HepG2 (cell line): Measurements from ENCODE around the gene PRRC2A. TPM values are rescaled to one million over a fixed set of nuclear protein-coding genes. Genes with fewer than 3 reads are reported as not detected.
A peak's percentile ranks its signal among the peaks of the same experiment; 100 is the strongest.

Source experiments
- EZH2 ChIP-seq: conservative IDR thresholded peaks from 2 replicates; pipeline ENCODE4 v1.6.1; 2012; ENCODE audit warnings: mild to moderate bottlenecking, low read depth, low read length, moderate library complexity
- HINFP ChIP-seq: sonication (generic); formaldehyde crosslinking; IDR thresholded peaks from 2 replicates; pipeline ENCODE4 v1.4.0; 2020; ENCODE audit warnings: low read depth, mild to moderate bottlenecking, missing genetic modification reagents
- HMGXB3 ChIP-seq: sonication (generic); formaldehyde crosslinking; IDR thresholded peaks from 2 replicates; pipeline ENCODE4 v1.4.0; 2020; ENCODE audit warnings: missing genetic modification reagents, borderline replicate concordance
- KDM1A ChIP-seq: IDR thresholded peaks from 2 replicates; pipeline ENCODE4 v1.6.1; 2016; ENCODE audit warnings: missing compliant biosample characterization
- KLF15 ChIP-seq: sonication (generic); formaldehyde crosslinking; IDR thresholded peaks from 2 replicates; pipeline ENCODE4 v1.8.1; 2023; ENCODE audit warnings: borderline replicate concordance, mild to moderate bottlenecking, inconsistent platforms, missing genetic modification reagents, mixed read lengths
- NFIC ChIP-seq: IDR thresholded peaks from 2 replicates; pipeline ENCODE4 v1.6.1; 2012; ENCODE audit warnings: mild to moderate bottlenecking, low read length, inconsistent platforms
- SOX13 ChIP-seq, 3 experiments: fragments of 450-650 bp in 1 of 3; sonication (generic) in 1 of 3; formaldehyde crosslinking in 1 of 3; IDR thresholded peaks in 2 of 3; conservative IDR thresholded peaks in 1 of 3; 2 replicates each; pipeline versions ENCODE4 v1.5.0 to v1.6.1; 2016 to 2020; ENCODE audit warnings: antibody characterized with exemption in 1 of 3, mild to moderate bottlenecking in 1 of 3, missing compliant biosample characterization in 1 of 3, missing genetic modification reagents in 1 of 3, moderate library complexity in 1 of 3
- SRF ChIP-seq: IDR thresholded peaks from 2 replicates; pipeline ENCODE4 v1.6.1; 2011; ENCODE audit warnings: mild to moderate bottlenecking, low read depth, low read length, moderate library complexity
- TBX2 ChIP-seq: sonication (generic); formaldehyde crosslinking; IDR thresholded peaks from 2 replicates; pipeline ENCODE4 v1.5.0; 2020; ENCODE audit warnings: missing genetic modification reagents, mild to moderate bottlenecking, borderline replicate concordance
- TCF12 ChIP-seq, 2 experiments: fragments of 450-650 bp in 1 of 2; sonication (generic) in 1 of 2; formaldehyde crosslinking in 1 of 2; IDR thresholded peaks; 2 replicates each; pipeline versions ENCODE4 v1.6.1 to v1.8.0; 2017 to 2022; ENCODE audit warnings: antibody characterized with exemption in 1 of 2, mild to moderate bottlenecking in 1 of 2, missing genetic modification reagents in 1 of 2, moderate library complexity in 1 of 2
- ZBTB43 ChIP-seq: sonication (generic); formaldehyde crosslinking; conservative IDR thresholded peaks from 2 replicates; pipeline ENCODE4 v1.4.0; 2020; ENCODE audit warnings: missing genetic modification reagents
- ZNF703 ChIP-seq: sonication (generic); formaldehyde crosslinking; IDR thresholded peaks from 2 replicates; pipeline ENCODE4 v1.5.1; 2020; ENCODE audit warnings: missing genetic modification reagents, mild to moderate bottlenecking, moderate library complexity, borderline replicate concordance
- polyA plus RNA-seq, 8 experiments: library from polyadenylated mRNA; depleted of rRNA in 3 of 8; stranded (reverse) in 7 of 8; unstranded in 1 of 8; fragments of >200 nt; fragmentation: Illumina TruSeq in 4 of 8; extraction: Trizol in 4 of 8; gene quantifications; 2 replicates each; pipeline versions ENCODE4 v1.2.1 to v1.2.3, GENCODE V29; 2011 to 2016; ENCODE audit warnings: low read depth in 4 of 8, missing spikeins in 1 of 8, mixed read lengths in 1 of 8; ENCODE audit not compliant: insufficient read depth in 1 of 8
- total RNA-seq, 5 experiments: library from RNA; depleted of rRNA; stranded (reverse); fragments of >200 nt; fragmentation: Illumina TruSeq; extraction: Trizol; gene quantifications; 2 replicates each; pipeline ENCODE4 v1.2.3, GENCODE V29; 2016; ENCODE audit warnings: low read depth in 1 of 5
- TF ChIP-seq, protein P1 (sequence below): sonication (generic); formaldehyde crosslinking; IDR thresholded peaks from 2 replicates; pipeline ENCODE4 v1.8.0; 2022; ENCODE audit warnings: mild to moderate bottlenecking, missing genetic modification reagents
- TF ChIP-seq, protein P2 (sequence below): sonication (generic); formaldehyde crosslinking; IDR thresholded peaks from 2 replicates; pipeline ENCODE4 v1.4.0; 2020; ENCODE audit warnings: missing genetic modification reagents

Gene PRRC2A
- total and polyA plus RNA-seq, 2 of the 13 experiments (the other 11 are each of a cell fraction or from before 2014, with no cell fraction given), result 38.9 to 47.4 TPM

- TF ChIP-seq, protein P1, sequence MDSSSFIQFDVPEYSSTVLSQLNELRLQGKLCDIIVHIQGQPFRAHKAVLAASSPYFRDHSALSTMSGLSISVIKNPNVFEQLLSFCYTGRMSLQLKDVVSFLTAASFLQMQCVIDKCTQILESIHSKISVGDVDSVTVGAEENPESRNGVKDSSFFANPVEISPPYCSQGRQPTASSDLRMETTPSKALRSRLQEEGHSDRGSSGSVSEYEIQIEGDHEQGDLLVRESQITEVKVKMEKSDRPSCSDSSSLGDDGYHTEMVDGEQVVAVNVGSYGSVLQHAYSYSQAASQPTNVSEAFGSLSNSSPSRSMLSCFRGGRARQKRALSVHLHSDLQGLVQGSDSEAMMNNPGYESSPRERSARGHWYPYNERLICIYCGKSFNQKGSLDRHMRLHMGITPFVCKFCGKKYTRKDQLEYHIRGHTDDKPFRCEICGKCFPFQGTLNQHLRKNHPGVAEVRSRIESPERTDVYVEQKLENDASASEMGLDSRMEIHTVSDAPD (CRISPR knock-in tag), result no peak
- TF ChIP-seq HMGXB3 (CRISPR knock-in tag) (no peak), HINFP (CRISPR knock-in tag) (no peak), TBX2 (CRISPR knock-in tag) (0 out of 2 replicates have a peak, but pooled peaks have one; percentile 12), NFIC (no peak), ZBTB43 (CRISPR knock-in tag) (no peak), ZNF703 (CRISPR knock-in tag) (no peak), TCF12 (IDR thresholded peaks at IDR 0.05) (no peak), TCF12 (CRISPR knock-in tag; IDR thresholded peaks at IDR 0.05) (no peak), EZH2 (no peak), SOX13 (IDR thresholded peaks at IDR 0.05) (no peak), SOX13 (CRISPR knock-in tag; conservative IDR thresholded peaks at IDR 0.05 in 1 of 2, IDR thresholded peaks at IDR 0.05 in 1 of 2) (0 out of 4 replicates have a peak, but pooled peaks of 1 of the 2 experiments have one; percentile 2), SRF (no peak), KDM1A (no peak), KLF15 (no peak)
- TF ChIP-seq, protein P2, sequence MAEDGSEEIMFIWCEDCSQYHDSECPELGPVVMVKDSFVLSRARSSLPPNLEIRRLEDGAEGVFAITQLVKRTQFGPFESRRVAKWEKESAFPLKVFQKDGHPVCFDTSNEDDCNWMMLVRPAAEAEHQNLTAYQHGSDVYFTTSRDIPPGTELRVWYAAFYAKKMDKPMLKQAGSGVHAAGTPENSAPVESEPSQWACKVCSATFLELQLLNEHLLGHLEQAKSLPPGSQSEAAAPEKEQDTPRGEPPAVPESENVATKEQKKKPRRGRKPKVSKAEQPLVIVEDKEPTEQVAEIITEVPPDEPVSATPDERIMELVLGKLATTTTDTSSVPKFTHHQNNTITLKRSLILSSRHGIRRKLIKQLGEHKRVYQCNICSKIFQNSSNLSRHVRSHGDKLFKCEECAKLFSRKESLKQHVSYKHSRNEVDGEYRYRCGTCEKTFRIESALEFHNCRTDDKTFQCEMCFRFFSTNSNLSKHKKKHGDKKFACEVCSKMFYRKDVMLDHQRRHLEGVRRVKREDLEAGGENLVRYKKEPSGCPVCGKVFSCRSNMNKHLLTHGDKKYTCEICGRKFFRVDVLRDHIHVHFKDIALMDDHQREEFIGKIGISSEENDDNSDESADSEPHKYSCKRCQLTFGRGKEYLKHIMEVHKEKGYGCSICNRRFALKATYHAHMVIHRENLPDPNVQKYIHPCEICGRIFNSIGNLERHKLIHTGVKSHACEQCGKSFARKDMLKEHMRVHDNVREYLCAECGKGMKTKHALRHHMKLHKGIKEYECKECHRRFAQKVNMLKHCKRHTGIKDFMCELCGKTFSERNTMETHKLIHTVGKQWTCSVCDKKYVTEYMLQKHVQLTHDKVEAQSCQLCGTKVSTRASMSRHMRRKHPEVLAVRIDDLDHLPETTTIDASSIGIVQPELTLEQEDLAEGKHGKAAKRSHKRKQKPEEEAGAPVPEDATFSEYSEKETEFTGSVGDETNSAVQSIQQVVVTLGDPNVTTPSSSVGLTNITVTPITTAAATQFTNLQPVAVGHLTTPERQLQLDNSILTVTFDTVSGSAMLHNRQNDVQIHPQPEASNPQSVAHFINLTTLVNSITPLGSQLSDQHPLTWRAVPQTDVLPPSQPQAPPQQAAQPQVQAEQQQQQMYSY (CRISPR knock-in tag), result no peak
Observed at GRCh38 chr6:31658983-31659648, 38.6 kb downstream of the PRRC2A start (continued).
